Vagina (tissue), 2 donors: ENCODE data around the gene NEU4. TPM values are rescaled to one million over a fixed set of nuclear protein-coding genes. Genes with fewer than 3 reads are reported as not detected.

Source experiments
- DNase-seq, 2 donors: peaks; one replicate each; pipeline ENCODE4 v3.0.0-alpha.2; 2017; ENCODE audit errors: extremely low spot score in 2 of 2
- H3K27ac ChIP-seq: fragments of 200-600 bp; sonication (generic); one replicate; pipeline ENCODE4 v1.5.1; 2019
- H3K27me3 ChIP-seq: fragments of 200-600 bp; sonication (generic); one replicate; pipeline ENCODE4 v1.5.1; 2019
- H3K36me3 ChIP-seq, 2 donors: fragments of 200-600 bp; sonication (generic); one replicate each; pipeline ENCODE4 v1.5.1; 2017 to 2019
- H3K4me1 ChIP-seq: fragments of 200-600 bp; sonication (generic); one replicate; pipeline ENCODE4 v1.5.1; 2019
- H3K4me3 ChIP-seq, 2 donors: fragments of 200-600 bp; sonication (generic); 1 replicate in 1 of 2; 2 replicates in 1 of 2; pipeline ENCODE4 v1.5.1; 2016 to 2019
- H3K9me3 ChIP-seq: fragments of 200-600 bp; sonication (generic); one replicate; pipeline ENCODE4 v1.5.1; 2019
- CTCF ChIP-seq, 3 experiments: fragments of 450-650 bp in 2 of 3; fragments of 200-600 bp in 1 of 3; sonication (generic) in 1 of 3; IDR thresholded peaks; one replicate each; pipeline ENCODE4 v1.5.1; 2017 to 2019; ENCODE audit warnings: antibody characterized with exemption in 3 of 3, mild to moderate bottlenecking in 2 of 3, moderate library complexity in 2 of 3
- POLR2A ChIP-seq, 2 donors: fragments of 450-650 bp; IDR thresholded peaks; one replicate each; pipeline ENCODE4 v1.6.1; 2017; ENCODE audit warnings: antibody characterized with exemption in 2 of 2, mild to moderate bottlenecking in 2 of 2, moderate library complexity in 2 of 2
- POLR2AphosphoS5 ChIP-seq, 2 donors: sonication (generic); formaldehyde crosslinking; IDR thresholded peaks; one replicate each; pipeline ENCODE4 v1.9.0; 2017; ENCODE audit warnings: antibody characterized with exemption in 2 of 2, mild to moderate bottlenecking in 2 of 2, low read depth in 1 of 2; ENCODE audit not compliant: insufficient read depth in 1 of 2
- intact Hi-C: fragments of 100-400 bp; cut with DNase I; formaldehyde crosslinking; loops from one replicate; pipeline ENCODE4 v1.15.1; 2023
- total RNA-seq: library from RNA; depleted of rRNA; stranded (reverse); fragments of >200 nt; gene quantifications from one replicate; pipeline ENCODE4 v1.2.3, GENCODE V29; 2016

NEU4 gene
- total RNA-seq, 1 donor from 2014 or later, result not detected

GRCh38 chr2:241842067-241842415, 33.0 kb downstream of the NEU4 start:
- H3K27ac ChIP-seq, result no peak overlapping the region
- H3K4me1 ChIP-seq, result peaks cover 21% of the 10 kb centered on the region
- H3K9me3 ChIP-seq, result no peaks in the 10 kb centered on the region
- DNase-seq, result no peak
- intact Hi-C loops, result no loop called here
- no peaks in the 10 kb centered on the region for H3K36me3 ChIP-seq
- TF ChIP-seq POLR2AphosphoS5 (IDR thresholded peaks at IDR 0.05; ENCODE audit: insufficient read depth in 1 of 2, low read depth in 1 of 2), result no peak
- TF ChIP-seq CTCF (IDR thresholded peaks at IDR 0.05), result no peak
- no peak for TF ChIP-seq POLR2A (IDR thresholded peaks at IDR 0.05)
- H3K4me3 ChIP-seq, result no peak overlapping the region
- H3K27me3 ChIP-seq, result no peaks in the 10 kb centered on the region

- no peaks in the 10 kb centered on the region for H3K9me3 ChIP-seq
- intact Hi-C loops, result no loop called here
- H3K27ac ChIP-seq, result peak overlapping the region; percentile 73
- no peaks in the 10 kb centered on the region for H3K27me3 ChIP-seq
- peak overlapping the region in 1 of 2 donors; percentile 52 for H3K4me3 ChIP-seq
- no peaks in the 10 kb centered on the region for H3K36me3 ChIP-seq
- no peak for DNase-seq
- peaks cover 21% of the 10 kb centered on the region for H3K4me1 ChIP-seq
- TF ChIP-seq POLR2AphosphoS5 (IDR thresholded peaks at IDR 0.05; ENCODE audit: insufficient read depth in 1 of 2, low read depth in 1 of 2) (peak in 1 of 2 donors; percentile 61), POLR2A (IDR thresholded peaks at IDR 0.05) (no peak)
Measured at GRCh38 chr2:241842620-241843211, 33.7 kb downstream of the NEU4 start.

GRCh38 chr2:241843321-241844065, 34.5 kb downstream of the NEU4 start:
- Histone ChIP-seq H3K9me3 (no peaks in the 10 kb centered on the region), H3K27ac (peak overlapping the region; percentile 73), H3K4me1 (peaks cover 21% of the 10 kb centered on the region), H3K27me3 (no peaks in the 10 kb centered on the region), H3K4me3 (peak overlapping the region; percentile 44 to 52), H3K36me3 (no peaks in the 10 kb centered on the region)
- intact Hi-C loops, result no loop called here
- no peak for DNase-seq
- TF ChIP-seq POLR2AphosphoS5 (IDR thresholded peaks at IDR 0.05; ENCODE audit: insufficient read depth in 1 of 2, low read depth in 1 of 2) (no peak), CTCF (IDR thresholded peaks at IDR 0.05) (no peak), POLR2A (IDR thresholded peaks at IDR 0.05) (no peak)

GRCh38 chr2:241844066-241844728, 35.2 kb downstream of the NEU4 start:
- H3K27ac ChIP-seq, result peak overlapping the region; percentile 73
- peak in 1 of 2 donors; percentile 4 for TF ChIP-seq POLR2A (IDR thresholded peaks at IDR 0.05)
- no peak for TF ChIP-seq CTCF (IDR thresholded peaks at IDR 0.05)
- peak in 1 of 2 donors; percentile 50 for TF ChIP-seq POLR2AphosphoS5 (IDR thresholded peaks at IDR 0.05; ENCODE audit: insufficient read depth in 1 of 2, low read depth in 1 of 2)
- no peaks in the 10 kb centered on the region for H3K9me3 ChIP-seq
- peak overlapping the region; percentile 44 to 52 for H3K4me3 ChIP-seq
- H3K27me3 ChIP-seq, result no peaks in the 10 kb centered on the region
- DNase-seq, result no peak
- H3K36me3 ChIP-seq, result no peaks in the 10 kb centered on the region
- intact Hi-C loops, result no loop called here
- H3K4me1 ChIP-seq, result peaks cover 21% of the 10 kb centered on the region

- TF ChIP-seq POLR2A (IDR thresholded peaks at IDR 0.05) (no peak), POLR2AphosphoS5 (IDR thresholded peaks at IDR 0.05; ENCODE audit: insufficient read depth in 1 of 2, low read depth in 1 of 2) (no peak), CTCF (IDR thresholded peaks at IDR 0.05) (no peak)
- peaks cover 21% of the 10 kb centered on the region for H3K4me1 ChIP-seq
- H3K27ac ChIP-seq, result peak overlapping the region; percentile 73
- H3K36me3 ChIP-seq, result no peaks in the 10 kb centered on the region
- DNase-seq, result no peak
- intact Hi-C loops, result no loop called here
- H3K4me3 ChIP-seq, result peak overlapping the region; percentile 44 to 52
- no peaks in the 10 kb centered on the region for H3K27me3 ChIP-seq
- no peaks in the 10 kb centered on the region for H3K9me3 ChIP-seq
Measured at GRCh38 chr2:241844831-241845578, 36.0 kb downstream of the NEU4 start.
